Transverse colon (tissue), 4 donors: ENCODE data around the gene DNAJC18. TPM values are rescaled to one million over a fixed set of nuclear protein-coding genes. Genes with fewer than 3 reads are reported as not detected.

Source experiments
- DNase-seq: peaks from one replicate; pipeline ENCODE4 v3.0.0-alpha.2; 2019
- H3K27ac ChIP-seq, 4 donors: fragments of 200-600 bp; sonication (generic); 2 replicates each; pipeline ENCODE4 v1.5.1; 2016 to 2018; ENCODE audit warnings: inconsistent platforms in 4 of 4
- H3K27me3 ChIP-seq: fragments of 200-600 bp; sonication (generic); 2 replicates; pipeline ENCODE4 v1.5.1; 2017; ENCODE audit warnings: inconsistent platforms
- H3K36me3 ChIP-seq, 4 donors: fragments of 200-600 bp; sonication (generic); 2 replicates each; pipeline ENCODE4 v1.5.1; 2017 to 2019; ENCODE audit warnings: inconsistent platforms in 4 of 4
- H3K4me1 ChIP-seq, 4 donors: fragments of 200-600 bp; sonication (generic); 2 replicates each; pipeline ENCODE4 v1.5.1; 2017 to 2020; ENCODE audit warnings: inconsistent platforms in 4 of 4
- H3K4me3 ChIP-seq, 4 donors: fragments of 200-600 bp; sonication (generic); 1 replicate in 1 of 4; 2 replicates in 3 of 4; pipeline versions ENCODE4 v1.5.1 to v1.6.1; 2017 to 2019; ENCODE audit warnings: inconsistent platforms in 4 of 4
- H3K9me3 ChIP-seq, 2 donors: fragments of 200-600 bp; sonication (generic); 2 replicates each; pipeline ENCODE4 v1.5.1; 2017 to 2019; ENCODE audit warnings: inconsistent platforms in 2 of 2
- CTCF ChIP-seq, 5 experiments: fragments of 200-600 bp in 3 of 5; fragments of 450-650 bp in 2 of 5; sonication (generic) in 3 of 5; IDR thresholded peaks; 1 replicate in 2 of 5; 2 replicates in 3 of 5; pipeline ENCODE4 v1.5.1; 2016 to 2017; ENCODE audit warnings: antibody characterized with exemption in 5 of 5, inconsistent platforms in 3 of 5, mild to moderate bottlenecking in 2 of 5, moderate library complexity in 1 of 5
- EP300 ChIP-seq: sonication (generic); formaldehyde crosslinking; IDR thresholded peaks from one replicate; pipeline ENCODE4 v1.6.1; 2017; ENCODE audit warnings: antibody characterized with exemption, low read depth
- POLR2A ChIP-seq: fragments of 450-650 bp; IDR thresholded peaks from one replicate; pipeline ENCODE4 v1.6.1; 2016; ENCODE audit warnings: antibody characterized with exemption, mild to moderate bottlenecking, moderate library complexity
- POLR2AphosphoS5 ChIP-seq, 3 donors: sonication (generic); formaldehyde crosslinking; IDR thresholded peaks; one replicate each; pipeline ENCODE4 v1.6.1; 2016; ENCODE audit warnings: antibody characterized with exemption in 3 of 3
- WGBS, 2 donors: methylation state at CpG; one replicate each; pipeline ENCODE4 v1.1.5; 2018; ENCODE audit warnings: low coverage in 1 of 2; 5-methylcytosine and 5-hydroxymethylcytosine counted together
- in situ Hi-C, 4 donors: fragments of 200-750 bp; cut with MboI; loops; one replicate each; pipeline versions ENCODE4 v1.15.0 to v1.15.1; 2017; ENCODE audit warnings: low sequenced_read_pairs in 3 of 4, low pct_ligation_motif_present in 1 of 4, low pct_unique_long_range_greater_than_20kb in 1 of 4
- intact Hi-C: fragments of 100-400 bp; cut with DNase I; formaldehyde crosslinking; loops from one replicate; pipeline ENCODE4 v1.15.1; 2023; ENCODE audit warnings: low total_unique reads
- total RNA-seq, 4 donors: library from RNA; depleted of rRNA; stranded (reverse); fragments of >200 nt; gene quantifications; one replicate each; pipeline ENCODE4 v1.1.0, GENCODE V29; 2016

DNAJC18 gene
- total RNA-seq, 4 donors from 2014 or later, result 0.37 to 3.8 (median 3.2) TPM

- Histone ChIP-seq H3K4me3 (no peak overlapping the region), H3K9me3 (no peaks in the 10 kb centered on the region), H3K27ac (peak overlapping the region; percentile 27 to 74 (median 59)), H3K27me3 (no peaks in the 10 kb centered on the region), H3K36me3 (no peaks in the 10 kb centered on the region), H3K4me1 (peaks cover 35 to 58% (median 39%) of the 10 kb centered on the region in 4 donors)
- 68% methylated on average over 9 of the region's 9 CpGs; no CpG with 5 or more reads in 1 of the 2 donors for WGBS, 2 donors
- TF ChIP-seq CTCF (IDR thresholded peaks at IDR 0.05), result no peak
- TF ChIP-seq POLR2A, result peak; percentile 71
- TF ChIP-seq POLR2AphosphoS5 (IDR thresholded peaks at IDR 0.05), result peak in 2 of 3 donors; percentile 69 to 88
- DNase-seq, result peak; percentile 73
- intact Hi-C loops, result no loop called here
- in situ Hi-C loops, result no loop called here
Measured at GRCh38 chr5:139416651-139417050, 22.7 kb downstream of the DNAJC18 start.

GRCh38 chr5:139415869-139416268 is 23.5 kb downstream of the DNAJC18 start:
- intact Hi-C loops (no loop called here), in situ Hi-C loops (no loop called here)
- H3K4me1 ChIP-seq, result peaks cover 35 to 59% (median 39%) of the 10 kb centered on the region in 4 donors
- no peaks in the 10 kb centered on the region for H3K27me3 ChIP-seq
- peak overlapping the region; percentile 9 to 74 (median 59) for H3K27ac ChIP-seq
- H3K36me3 ChIP-seq, result no peaks in the 10 kb centered on the region
- no peak for DNase-seq
- TF ChIP-seq EP300 (no peak), POLR2A (no peak), CTCF (IDR thresholded peaks at IDR 0.05) (no peak)
- H3K4me3 ChIP-seq, result no peak overlapping the region
- H3K9me3 ChIP-seq, result no peaks in the 10 kb centered on the region

GRCh38 chr5:139415221-139415861 is 24.0 kb downstream of the DNAJC18 start:
- 70 to 74% methylated on average over 3 to 8 of the region's 8 CpGs for WGBS, 2 donors
- Histone ChIP-seq H3K36me3 (no peaks in the 10 kb centered on the region), H3K4me3 (no peak overlapping the region), H3K4me1 (peaks cover 37 to 64% (median 42%) of the 10 kb centered on the region in 4 donors), H3K27ac (peak overlapping the region; percentile 9 to 74 (median 59)), H3K27me3 (no peaks in the 10 kb centered on the region), H3K9me3 (no peaks in the 10 kb centered on the region)
- no peak for DNase-seq
- intact Hi-C loops (no loop called here), in situ Hi-C loops (no loop called here)
- TF ChIP-seq POLR2AphosphoS5 (IDR thresholded peaks at IDR 0.05), result peak in 1 of 3 donors; percentile 29
- TF ChIP-seq EP300, result no peak

- H3K27ac ChIP-seq, result peak overlapping the region; percentile 9 to 74 (median 42)
- no peak overlapping the region for H3K4me3 ChIP-seq
- 75 to 87% methylated on average over 3 to 9 of the region's 9 CpGs for WGBS, 2 donors
- no peak for TF ChIP-seq POLR2AphosphoS5 (IDR thresholded peaks at IDR 0.05)
- TF ChIP-seq EP300, result no peak
- no peak for TF ChIP-seq CTCF (IDR thresholded peaks at IDR 0.05)
- TF ChIP-seq POLR2A, result no peak
- H3K9me3 ChIP-seq, result no peaks in the 10 kb centered on the region
- in situ Hi-C loops (no loop called here), intact Hi-C loops (no loop called here)
- H3K4me1 ChIP-seq, result peaks cover 41 to 64% (median 43%) of the 10 kb centered on the region in 4 donors
- H3K27me3 ChIP-seq, result no peaks in the 10 kb centered on the region
- no peak for DNase-seq
- H3K36me3 ChIP-seq, result no peaks in the 10 kb centered on the region
Measured at GRCh38 chr5:139414581-139415130, 24.7 kb downstream of the DNAJC18 start.

GRCh38 chr5:139413963-139414362 is 25.4 kb downstream of the DNAJC18 start:
- WGBS, 2 donors, result 68 to 73% methylated on average over 4 to 6 of the region's 6 CpGs
- no peak overlapping the region for H3K4me3 ChIP-seq
- H3K27me3 ChIP-seq, result no peaks in the 10 kb centered on the region
- peaks cover 34 to 57% (median 43%) of the 10 kb centered on the region in 4 donors for H3K4me1 ChIP-seq
- DNase-seq, result no peak
- no peaks in the 10 kb centered on the region for H3K9me3 ChIP-seq
- in situ Hi-C loops, result no loop called here
- no peaks in the 10 kb centered on the region for H3K36me3 ChIP-seq
- intact Hi-C loops, result no loop called here
- TF ChIP-seq POLR2A, result no peak
- TF ChIP-seq EP300, result no peak
- no peak for TF ChIP-seq CTCF (IDR thresholded peaks at IDR 0.05)
- no peak for TF ChIP-seq POLR2AphosphoS5 (IDR thresholded peaks at IDR 0.05)
- peak overlapping the region in 2 of 4 donors; percentile 57 to 74 for H3K27ac ChIP-seq
